Neural crest cell (in vitro differentiated cells): ENCODE results near the gene UCMA. TPM values are rescaled to one million over a fixed set of nuclear protein-coding genes. Genes with fewer than 3 reads are reported as not detected.

Source experiments
- DNase-seq: peaks from one replicate; pipeline ENCODE4 v3.0.0; 2021; ENCODE audit warnings: low read depth, mixed read lengths, low spot score
- H3K27ac Mint-ChIP-seq: one replicate; pipeline ENCODE4 v1.8.0; 2021; ENCODE audit warnings: mild to moderate bottlenecking, mixed read lengths; ENCODE audit not compliant: unreplicated experiment
- H3K27me3 Mint-ChIP-seq: 2 replicates; pipeline ENCODE4 v1.8.0; 2021; ENCODE audit warnings: low read depth, mild to moderate bottlenecking, mixed read lengths
- H3K36me3 Mint-ChIP-seq: 2 replicates; pipeline ENCODE4 v1.8.0; 2021; ENCODE audit warnings: low read depth, mild to moderate bottlenecking, mixed read lengths
- H3K4me1 Mint-ChIP-seq: 2 replicates; pipeline ENCODE4 v1.8.0; 2021; ENCODE audit warnings: mixed read lengths
- H3K4me3 Mint-ChIP-seq: one replicate; pipeline ENCODE4 v1.8.0; 2021; ENCODE audit warnings: mild to moderate bottlenecking, mixed read lengths
- H3K9me3 Mint-ChIP-seq: 2 replicates; pipeline ENCODE4 v1.8.0; 2021; ENCODE audit warnings: mixed read lengths
- total RNA-seq: library from RNA; stranded (reverse); gene quantifications from 2 replicates; pipeline ENCODE4 v1.2.1, GENCODE V29; 2021
- TF ChIP-seq, protein P1 (sequence below): fragments of 200-600 bp; sonication (generic); conservative IDR thresholded peaks from 2 replicates; pipeline ENCODE4 v1.5.0; 2021; ENCODE audit warnings: antibody characterized with exemption, mild to moderate bottlenecking

The UCMA gene
- total RNA-seq, 1 donor from 2014 or later: not detected

DNA sequence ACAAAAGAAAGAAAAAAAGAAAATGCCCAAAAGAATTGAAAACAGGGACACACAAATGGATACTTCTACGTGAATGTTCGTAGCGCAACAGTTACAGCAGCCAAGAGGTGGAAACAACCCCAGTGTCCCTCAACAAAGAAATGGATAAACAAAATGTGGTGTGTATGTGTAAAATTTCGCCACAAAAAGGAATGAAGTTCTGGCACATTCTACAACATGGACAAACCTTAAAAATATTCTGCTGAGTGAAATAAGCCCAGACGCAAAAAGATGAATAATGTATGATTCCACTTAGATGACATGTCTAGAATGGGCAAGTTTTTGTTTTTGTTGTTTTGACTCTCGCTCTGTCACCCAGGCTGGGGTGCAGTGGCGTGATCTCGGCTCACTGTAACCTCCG, 10.9 kb downstream of the UCMA start:
- TF ChIP-seq, protein P1, sequence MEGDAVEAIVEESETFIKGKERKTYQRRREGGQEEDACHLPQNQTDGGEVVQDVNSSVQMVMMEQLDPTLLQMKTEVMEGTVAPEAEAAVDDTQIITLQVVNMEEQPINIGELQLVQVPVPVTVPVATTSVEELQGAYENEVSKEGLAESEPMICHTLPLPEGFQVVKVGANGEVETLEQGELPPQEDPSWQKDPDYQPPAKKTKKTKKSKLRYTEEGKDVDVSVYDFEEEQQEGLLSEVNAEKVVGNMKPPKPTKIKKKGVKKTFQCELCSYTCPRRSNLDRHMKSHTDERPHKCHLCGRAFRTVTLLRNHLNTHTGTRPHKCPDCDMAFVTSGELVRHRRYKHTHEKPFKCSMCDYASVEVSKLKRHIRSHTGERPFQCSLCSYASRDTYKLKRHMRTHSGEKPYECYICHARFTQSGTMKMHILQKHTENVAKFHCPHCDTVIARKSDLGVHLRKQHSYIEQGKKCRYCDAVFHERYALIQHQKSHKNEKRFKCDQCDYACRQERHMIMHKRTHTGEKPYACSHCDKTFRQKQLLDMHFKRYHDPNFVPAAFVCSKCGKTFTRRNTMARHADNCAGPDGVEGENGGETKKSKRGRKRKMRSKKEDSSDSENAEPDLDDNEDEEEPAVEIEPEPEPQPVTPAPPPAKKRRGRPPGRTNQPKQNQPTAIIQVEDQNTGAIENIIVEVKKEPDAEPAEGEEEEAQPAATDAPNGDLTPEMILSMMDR: no peak
- no peaks in the 10 kb centered on the region for H3K9me3 Mint-ChIP-seq
- DNase-seq: no peak
- H3K36me3 Mint-ChIP-seq: no peaks in the 10 kb centered on the region
- no peak overlapping the region for H3K27ac Mint-ChIP-seq
- no peak overlapping the region for H3K4me3 Mint-ChIP-seq
- H3K4me1 Mint-ChIP-seq: peaks cover 6% of the 10 kb centered on the region
- H3K27me3 Mint-ChIP-seq: no peaks in the 10 kb centered on the region

DNA sequence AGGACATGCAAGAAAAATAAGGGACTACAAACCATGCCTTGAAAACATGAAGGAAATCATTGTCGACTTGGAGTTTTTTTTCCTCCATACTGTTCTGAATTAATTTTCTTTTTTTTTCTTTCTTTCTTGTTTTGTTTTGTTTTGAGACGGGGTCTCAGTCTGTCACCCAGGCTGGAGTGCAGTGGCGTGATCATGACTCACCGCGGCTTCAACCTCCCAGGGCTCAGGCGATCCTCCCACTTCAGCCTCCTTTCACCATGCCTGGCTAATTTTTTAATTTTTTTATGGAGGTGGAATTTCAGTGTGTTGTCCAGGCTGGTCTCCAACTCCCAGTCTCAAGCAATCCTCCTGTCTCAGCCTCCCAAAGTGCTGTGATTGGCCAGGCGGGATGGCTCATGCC, 11.6 kb downstream of the UCMA start:
- Mint-ChIP-seq H3K36me3 (no peaks in the 10 kb centered on the region), H3K9me3 (no peaks in the 10 kb centered on the region), H3K27me3 (no peaks in the 10 kb centered on the region), H3K4me3 (no peak overlapping the region), H3K27ac (no peak overlapping the region), H3K4me1 (peaks cover 6% of the 10 kb centered on the region)
- DNase-seq: no peak
- TF ChIP-seq, protein P1: no peak

DNA sequence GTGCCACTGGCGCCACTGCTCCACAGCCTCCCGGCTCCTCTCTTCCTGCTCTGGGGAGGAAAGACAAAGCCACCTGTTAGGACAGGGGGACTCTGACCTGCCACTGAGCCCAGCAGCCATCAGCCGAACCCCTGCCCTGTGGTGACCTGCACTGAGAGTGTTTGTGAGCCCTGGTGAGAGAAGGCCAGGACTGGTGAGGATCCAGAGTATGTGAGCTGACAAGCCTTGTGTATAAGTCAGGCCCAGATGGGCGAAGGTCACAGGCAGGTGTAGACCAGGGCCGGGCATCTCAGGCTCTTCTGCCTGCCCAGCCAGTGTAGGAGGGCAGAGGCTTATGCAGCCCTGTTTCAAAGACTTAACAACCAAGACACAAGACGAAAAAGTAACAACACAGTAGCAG, 12.0 kb downstream of the UCMA start:
- H3K9me3 Mint-ChIP-seq: no peaks in the 10 kb centered on the region
- DNase-seq: no peak
- no peaks in the 10 kb centered on the region for H3K27me3 Mint-ChIP-seq
- H3K27ac Mint-ChIP-seq: no peak overlapping the region
- TF ChIP-seq, protein P1: no peak
- no peak overlapping the region for H3K4me3 Mint-ChIP-seq
- H3K36me3 Mint-ChIP-seq: no peaks in the 10 kb centered on the region
- peaks cover 6% of the 10 kb centered on the region for H3K4me1 Mint-ChIP-seq

GRCh38 chr10:13221572-13221971, 12.6 kb downstream of the UCMA start:
- no peak overlapping the region for H3K27ac Mint-ChIP-seq
- TF ChIP-seq, protein P1: no peak
- H3K27me3 Mint-ChIP-seq: no peaks in the 10 kb centered on the region
- no peak for DNase-seq
- peaks cover 6% of the 10 kb centered on the region for H3K4me1 Mint-ChIP-seq
- H3K9me3 Mint-ChIP-seq: no peaks in the 10 kb centered on the region
- no peaks in the 10 kb centered on the region for H3K36me3 Mint-ChIP-seq
- H3K4me3 Mint-ChIP-seq: no peak overlapping the region

DNA sequence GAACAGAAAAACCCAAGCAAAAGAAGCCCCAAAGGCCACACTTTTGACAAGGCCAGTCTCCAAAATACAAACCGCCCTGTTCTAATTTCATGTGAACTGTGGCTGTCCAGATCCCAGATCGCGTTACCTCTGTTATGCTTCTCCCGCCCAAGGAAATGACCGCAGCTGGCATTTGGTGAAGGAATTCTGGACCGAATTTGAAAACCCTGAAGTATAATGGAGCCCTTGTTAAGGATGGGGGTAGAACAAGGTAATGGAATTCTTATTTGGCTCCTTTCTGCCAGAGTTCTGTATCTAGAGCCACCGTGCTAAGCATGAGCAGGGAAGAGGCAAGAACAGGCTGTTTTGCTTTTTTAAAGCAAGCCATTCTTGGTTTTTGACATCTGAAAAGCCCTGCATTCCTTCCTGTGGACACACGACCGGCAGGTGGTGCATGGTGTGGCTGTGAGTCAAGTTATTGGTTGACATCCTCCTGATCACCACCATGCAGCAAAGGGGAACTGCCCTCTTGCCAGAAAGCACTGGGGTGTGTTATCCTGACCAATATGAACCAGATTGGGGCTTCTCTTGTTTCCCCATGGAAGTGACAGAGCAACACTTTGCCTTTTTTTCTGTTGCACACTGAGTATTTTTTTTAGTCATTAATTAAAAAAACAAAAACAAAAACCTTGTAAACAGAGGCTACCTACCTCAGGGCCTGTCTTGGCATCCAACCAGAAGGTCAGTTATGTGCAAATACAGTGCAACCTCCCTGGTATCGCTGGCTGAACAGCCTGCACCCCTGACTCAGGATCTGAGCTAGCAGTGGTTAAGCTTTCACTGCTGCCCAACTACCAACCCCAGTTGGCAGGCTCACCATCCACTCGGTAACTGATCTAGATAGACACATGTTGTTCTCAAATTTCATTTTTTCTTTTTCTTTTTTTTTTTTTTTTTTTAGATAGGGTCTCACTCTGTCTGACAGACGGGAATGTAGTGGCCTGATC, 14.2 kb downstream of the UCMA start:
- no peaks in the 10 kb centered on the region for H3K27me3 Mint-ChIP-seq
- peaks cover 6% of the 10 kb centered on the region for H3K4me1 Mint-ChIP-seq
- no peak overlapping the region for H3K27ac Mint-ChIP-seq
- H3K36me3 Mint-ChIP-seq: peaks cover 5% of the 10 kb centered on the region
- H3K9me3 Mint-ChIP-seq: no peaks in the 10 kb centered on the region
- no peak for DNase-seq
- H3K4me3 Mint-ChIP-seq: no peak overlapping the region
- TF ChIP-seq, protein P1: peak; percentile 34
